Astrocyte of the cerebellum (primary cell): ENCODE results near the gene MTCH2.

Experiments
- DNase-seq: peaks from one replicate; pipeline ENCODE4 v3.0.0-alpha.2; 2011; ENCODE audit warnings: low read depth
- H3K4me3 ChIP-seq: 2 replicates; pipeline ENCODE4 v1.5.1; 2011; ENCODE audit warnings: mild to moderate bottlenecking, low read depth, low read length, moderate library complexity
- CTCF ChIP-seq: IDR thresholded peaks from 2 replicates; pipeline ENCODE4 v1.5.1; 2012; ENCODE audit warnings: low read length, low read depth, moderate library complexity, mild to moderate bottlenecking; ENCODE audit errors: missing control alignments
- in situ Hi-C: cut with HindIII; loops from 2 replicates; pipeline ENCODE4 v1.10.0; 2017; ENCODE audit warnings: low sequenced_read_pairs

The MTCH2 gene

GRCh38 chr11:47570651-47571356, 71.6 kb downstream of the MTCH2 start:
- TF ChIP-seq CTCF = no peak
- in situ Hi-C loops = no loop called here
- no peak overlapping the region for H3K4me3 ChIP-seq
- no peak for DNase-seq

- DNase-seq = no peak
Observed at GRCh38 chr11:47569646-47570045, 72.7 kb downstream of the MTCH2 start.

More at GRCh38 chr11:47569646-47570045, 72.7 kb downstream of the MTCH2 start:
- in situ Hi-C loops = no loop called here
- no peak overlapping the region for H3K4me3 ChIP-seq
- TF ChIP-seq CTCF = no peak
